Amniotic stem cell (primary cell): ENCODE measurements around the gene FLRT2.

ENCODE experiments used
- DNase-seq: peaks from one replicate; lab custom pipeline; 2025; lab: John Stamatoyannopoulos, UW

The FLRT2 gene

GRCh38 chr14:85530626-85531025, 682 bp downstream of the FLRT2 start:
- no peak for DNase-seq

DNA sequence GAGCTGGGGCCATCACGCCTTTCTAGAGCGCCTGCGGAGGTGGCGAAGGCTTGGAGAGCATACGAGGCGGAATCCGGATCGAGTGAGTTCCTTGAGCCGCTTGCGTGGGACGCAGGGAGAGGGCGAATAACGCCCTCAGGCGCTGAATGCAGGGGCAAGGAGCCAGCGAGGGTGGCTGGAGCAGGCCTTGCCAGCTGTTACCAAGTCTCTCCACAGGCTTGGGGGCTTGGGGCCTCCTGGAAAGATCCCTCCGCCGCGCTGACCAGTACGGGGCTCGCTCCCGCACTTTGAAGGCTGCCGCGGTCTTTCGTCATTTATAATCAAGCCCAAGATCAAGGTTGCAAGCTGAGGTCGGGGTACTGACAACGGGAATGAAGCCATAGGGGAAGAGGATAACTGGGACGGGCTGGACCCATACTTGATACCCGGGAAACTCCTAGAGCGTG, 1.2 kb downstream of the FLRT2 start:
- DNase-seq, result no peak

- peak; percentile 65 for DNase-seq
Observed at GRCh38 chr14:85531587-85532373, 1.8 kb downstream of the FLRT2 start.

GRCh38 chr14:85532374-85533022, 2.6 kb downstream of the FLRT2 start:
- no peak for DNase-seq

GRCh38 chr14:85533023-85533860, 3.3 kb downstream of the FLRT2 start:
- DNase-seq, result peak; percentile 67

DNA sequence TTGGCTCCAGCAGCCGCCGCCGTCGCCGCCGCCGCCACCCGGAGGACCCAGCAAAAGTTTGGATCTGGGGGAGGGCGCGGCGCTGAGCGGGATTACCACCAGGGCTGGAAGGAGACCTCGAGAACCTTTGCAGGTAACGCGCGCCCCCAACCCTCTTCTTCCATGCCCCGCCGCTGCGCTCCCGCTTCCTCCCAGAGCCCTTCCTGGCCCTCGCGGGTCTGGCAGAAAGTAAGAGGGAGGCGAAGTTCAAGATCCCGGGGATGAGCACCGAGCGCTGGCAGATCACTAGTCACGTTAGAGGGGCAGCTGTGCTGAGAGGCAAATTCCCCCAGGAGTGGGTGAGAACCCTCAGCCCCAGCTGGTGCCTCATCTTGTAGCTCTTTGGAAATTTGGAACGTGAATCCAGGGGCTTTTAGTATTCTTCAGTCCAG, 3.9 kb downstream of the FLRT2 start:
- no peak for DNase-seq

DNA sequence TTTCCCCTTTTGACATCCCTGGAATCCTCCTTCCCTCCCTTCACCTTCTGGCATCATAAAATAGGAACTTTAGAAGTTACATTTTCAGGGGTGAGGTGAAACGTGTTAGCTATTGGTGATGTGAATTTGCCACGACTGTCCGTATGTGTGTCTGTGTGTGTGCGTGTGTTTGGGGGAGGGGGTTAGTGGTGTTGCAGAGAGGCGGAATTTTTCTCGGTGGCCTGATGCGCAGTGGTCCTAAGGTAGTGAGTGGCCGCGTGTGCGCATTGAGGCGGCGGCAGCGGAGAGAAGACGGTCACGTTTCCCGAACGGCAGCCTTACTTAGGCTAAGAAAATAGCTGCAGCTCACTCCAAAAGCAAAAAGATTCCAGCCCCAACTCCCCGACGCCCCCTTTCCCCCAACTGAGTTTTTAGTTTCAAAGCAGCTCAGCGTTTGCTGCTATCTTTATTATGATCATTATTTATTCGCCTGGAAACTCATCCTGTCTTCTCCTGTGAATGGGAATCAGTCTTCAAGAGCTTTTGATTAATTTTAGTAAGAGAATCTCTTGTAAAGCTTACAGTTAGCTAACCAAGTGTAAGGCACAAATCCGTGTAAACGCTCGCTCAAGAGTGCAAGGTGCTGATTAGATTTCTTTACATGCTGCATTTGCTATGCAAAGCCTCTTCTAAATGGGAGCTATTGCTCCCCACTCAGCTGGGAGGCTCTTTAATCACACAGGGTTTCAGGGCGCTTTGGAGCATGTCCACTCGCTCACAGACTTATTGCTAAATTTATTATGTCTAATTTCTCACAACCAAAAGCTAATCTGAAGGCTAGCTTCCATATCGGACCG, 4.7 kb downstream of the FLRT2 start:
- DNase-seq, result no peak

DNA sequence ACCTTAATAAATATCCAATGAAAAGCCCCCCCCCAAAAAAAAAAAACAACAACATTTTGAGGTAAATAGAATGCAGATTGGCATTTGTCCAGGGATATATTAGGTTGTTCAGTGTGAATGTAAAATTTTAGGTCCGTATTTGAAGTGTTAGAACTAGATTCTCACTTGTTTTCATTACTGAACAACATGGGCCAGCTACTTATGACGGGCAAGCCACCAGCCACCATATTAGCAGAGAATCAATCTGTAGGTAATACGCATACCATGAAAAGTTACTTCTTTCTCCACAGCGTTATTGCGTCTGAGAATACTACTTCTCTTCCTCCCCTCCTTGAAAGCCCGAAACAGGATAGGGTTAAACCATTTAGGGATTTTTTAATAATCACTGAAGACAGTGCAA, 5.4 kb downstream of the FLRT2 start:
- no peak for DNase-seq

- peak; percentile 67 for DNase-seq
Observed at GRCh38 chr14:85535991-85536832, 6.3 kb downstream of the FLRT2 start.

DNA sequence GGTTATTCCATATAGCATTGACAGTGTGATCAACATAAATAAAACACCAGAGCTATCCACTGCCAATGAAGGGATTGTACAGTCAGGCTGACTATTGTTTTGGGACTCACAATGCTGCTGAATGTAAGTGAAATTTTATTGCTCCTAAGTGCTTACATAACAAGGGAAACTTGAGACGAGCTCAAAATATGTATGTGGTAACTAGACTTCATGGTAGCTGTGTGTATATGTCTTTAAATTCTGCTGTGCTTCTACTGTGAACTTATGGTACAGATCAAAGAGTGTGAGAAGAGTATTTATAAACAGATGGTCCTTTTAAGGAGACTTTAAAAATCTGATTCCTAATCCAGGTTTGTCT, 6.9 kb downstream of the FLRT2 start:
- no peak for DNase-seq

GRCh38 chr14:85537526-85537925, 7.6 kb downstream of the FLRT2 start:
- no peak for DNase-seq

DNA sequence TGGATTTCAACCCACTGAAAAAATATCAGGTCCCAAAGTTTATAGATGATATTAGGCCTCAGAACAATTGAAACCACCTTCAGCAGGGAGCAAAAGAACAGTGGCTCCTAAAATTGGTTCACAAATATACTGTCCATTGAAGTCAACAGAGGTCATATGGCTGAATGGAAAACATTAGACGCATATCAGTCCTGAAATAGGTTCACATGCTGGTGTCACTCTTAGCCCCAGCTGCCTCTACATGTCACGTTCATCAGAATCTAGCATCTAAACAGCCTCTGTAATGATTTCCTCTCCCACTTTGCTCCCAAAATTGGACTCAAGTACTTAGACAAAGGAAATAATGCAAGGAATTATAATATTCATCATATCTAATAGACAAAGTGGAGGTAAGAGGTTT, 8.7 kb downstream of the FLRT2 start:
- DNase-seq, result no peak

DNA sequence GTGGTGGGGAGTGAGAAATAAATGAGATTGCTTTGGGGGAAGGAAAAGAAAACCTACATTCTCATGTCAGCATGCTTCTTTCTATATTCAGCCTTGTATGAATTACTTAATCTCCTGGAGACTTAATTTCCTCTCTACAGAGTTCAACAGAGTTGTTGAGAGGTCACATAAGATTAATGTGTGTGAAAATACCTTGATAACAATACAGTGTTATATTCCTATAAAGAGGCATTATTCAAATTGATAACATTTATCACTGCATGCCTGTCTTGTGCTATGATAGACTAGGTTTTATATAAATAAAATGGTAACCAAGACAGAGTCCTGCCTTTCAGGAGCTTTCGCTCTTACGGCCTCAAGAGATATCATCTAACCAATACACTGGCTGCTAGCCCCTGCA, 9.6 kb downstream of the FLRT2 start:
- DNase-seq, result no peak

GRCh38 chr14:85542623-85543022, 12.7 kb downstream of the FLRT2 start:
- no peak for DNase-seq

- DNase-seq, result no peak
Observed at GRCh38 chr14:85545738-85546137, 15.8 kb downstream of the FLRT2 start.

GRCh38 chr14:85546390-85546789, 16.4 kb downstream of the FLRT2 start:
- no peak for DNase-seq

GRCh38 chr14:85549697-85550096, 19.8 kb downstream of the FLRT2 start:
- no peak for DNase-seq

DNA sequence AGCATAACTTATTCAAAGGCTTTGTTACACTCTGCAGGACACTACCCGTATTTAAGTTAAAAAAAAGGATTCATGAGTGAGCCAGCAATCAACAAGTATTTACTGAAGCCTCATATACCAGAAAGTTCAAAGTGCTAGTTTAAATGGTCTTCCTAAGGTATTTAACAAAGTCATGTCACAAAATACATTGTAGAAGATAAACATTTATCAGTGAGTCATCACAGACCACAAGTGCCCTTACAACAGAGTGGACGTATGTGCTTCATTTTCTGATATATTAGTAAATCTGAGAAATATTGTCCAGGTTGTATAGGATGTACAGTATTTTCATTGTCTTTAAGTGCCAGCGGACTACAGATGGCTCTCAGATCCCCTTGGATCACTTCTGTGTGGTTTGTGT, 24.2 kb downstream of the FLRT2 start:
- no peak for DNase-seq

GRCh38 chr14:85556267-85556666, 26.3 kb downstream of the FLRT2 start:
- no peak for DNase-seq

DNA sequence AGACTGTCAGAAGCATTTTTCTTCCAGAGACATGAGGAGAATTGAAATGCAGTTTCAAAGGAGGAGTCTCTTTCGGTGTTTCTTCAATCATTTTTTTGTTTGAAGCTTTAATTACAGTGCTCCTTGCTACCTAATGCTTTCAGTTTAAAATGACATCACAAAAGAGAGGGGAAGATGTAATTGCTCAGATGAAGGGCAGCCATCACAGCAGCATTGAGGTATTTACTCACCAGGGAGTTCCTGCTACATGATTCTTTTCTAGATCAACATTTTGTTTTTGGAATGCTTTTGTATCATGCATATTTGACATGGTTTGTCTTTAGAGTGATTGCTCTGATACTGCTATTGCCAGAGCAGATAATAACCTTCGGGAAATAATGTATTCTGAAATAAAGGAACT, 28.6 kb downstream of the FLRT2 start:
- DNase-seq, result no peak

- no peak for DNase-seq
Observed at GRCh38 chr14:85562630-85563029, 32.7 kb downstream of the FLRT2 start.
